ENCODE measurements around the gene TNRC18. TPM values are rescaled to one million over a fixed set of nuclear protein-coding genes. Genes with fewer than 3 reads are reported as not detected.

TNRC18 gene
- total RNA-seq, 6 donors from 2014 or later: 101 to 617 (median 128) TPM

- ATAC-seq (ENCODE audit: low FRiP score in 2 of 2) (no peak), DNase-seq (peak in 1 of 2 donors; percentile 85)
- Histone ChIP-seq H3K9me3 (no peaks in the 10 kb centered on the region), H3K36me3 (no peaks in the 10 kb centered on the region), H3K4me1 (peaks cover 20 to 40% (median 25%) of the 10 kb centered on the region in 4 donors), H3K27me3 (no peaks in the 10 kb centered on the region), H3K4me3 (peak overlapping the region; percentile 40 to 89 (median 66)), H3K27ac (peak overlapping the region; percentile 99)
- no peak for TF ChIP-seq POLR2AphosphoS5 (IDR thresholded peaks at IDR 0.05)
- TF ChIP-seq CTCF (IDR thresholded peaks at IDR 0.05): no peak
- no peak for TF ChIP-seq POLR2A (IDR thresholded peaks at IDR 0.05)
- TF ChIP-seq EP300 (IDR thresholded peaks at IDR 0.05): no peak
- 1 to 3% methylated on average over 13 to 32 of the region's 40 CpGs for WGBS, 2 donors
Observed at GRCh38 chr7:5419539-5420066, 4.0 kb downstream of the TNRC18 start.

GRCh38 chr7:5418285-5418582 is 5.4 kb downstream of the TNRC18 start:
- peaks cover 20 to 47% (median 30%) of the 10 kb centered on the region in 4 donors for H3K4me1 ChIP-seq
- 15 to 27% methylated on average over 6 of the region's 6 CpGs for WGBS, 2 donors
- H3K9me3 ChIP-seq: no peaks in the 10 kb centered on the region
- ATAC-seq (ENCODE audit: low FRiP score in 2 of 2) (no peak), DNase-seq (no peak)
- H3K4me3 ChIP-seq: peak overlapping the region in 2 of 4 donors; percentile 78 to 89
- H3K36me3 ChIP-seq: no peaks in the 10 kb centered on the region
- TF ChIP-seq POLR2A (IDR thresholded peaks at IDR 0.05): peak in 1 of 4 donors; percentile 14
- TF ChIP-seq CTCF (IDR thresholded peaks at IDR 0.05): no peak
- H3K27me3 ChIP-seq: no peaks in the 10 kb centered on the region
- H3K27ac ChIP-seq: peak overlapping the region; percentile 99

GRCh38 chr7:5417106-5418071 is 6.2 kb downstream of the TNRC18 start:
- Histone ChIP-seq H3K4me1 (peaks cover 25 to 56% (median 36%) of the 10 kb centered on the region in 4 donors), H3K27me3 (no peaks in the 10 kb centered on the region), H3K27ac (peak overlapping the region; percentile 99), H3K36me3 (no peaks in the 10 kb centered on the region), H3K4me3 (peak overlapping the region in 1 of 4 donors; percentile 89), H3K9me3 (no peaks in the 10 kb centered on the region)
- DNase-seq (no peak), ATAC-seq (ENCODE audit: low FRiP score in 2 of 2) (no peak)
- 50 to 53% methylated on average over 13 to 15 of the region's 15 CpGs for WGBS, 2 donors
- no peak for TF ChIP-seq POLR2A (IDR thresholded peaks at IDR 0.05)
- TF ChIP-seq CTCF (IDR thresholded peaks at IDR 0.05): no peak
- no peak for TF ChIP-seq POLR2AphosphoS5 (IDR thresholded peaks at IDR 0.05)
- no peak for TF ChIP-seq EP300 (IDR thresholded peaks at IDR 0.05)

- H3K4me1 ChIP-seq: peaks cover 32 to 59% (median 38%) of the 10 kb centered on the region in 4 donors
- DNase-seq (no peak), ATAC-seq (ENCODE audit: low FRiP score in 2 of 2) (no peak)
- H3K36me3 ChIP-seq: no peaks in the 10 kb centered on the region
- H3K27ac ChIP-seq: peak overlapping the region; percentile 20 to 71 (median 58)
- no peaks in the 10 kb centered on the region for H3K27me3 ChIP-seq
- H3K9me3 ChIP-seq: no peaks in the 10 kb centered on the region
- WGBS, 2 donors: 64 to 77% methylated on average over 4 of the region's 4 CpGs
- TF ChIP-seq EP300 (IDR thresholded peaks at IDR 0.05) (no peak), POLR2A (IDR thresholded peaks at IDR 0.05) (no peak), CTCF (IDR thresholded peaks at IDR 0.05) (no peak), POLR2AphosphoS5 (IDR thresholded peaks at IDR 0.05) (no peak)
- no peak overlapping the region for H3K4me3 ChIP-seq
Observed at GRCh38 chr7:5414916-5415315, 8.7 kb downstream of the TNRC18 start.
